Measurements from ENCODE around the gene CPN2. TPM values are rescaled to one million over a fixed set of nuclear protein-coding genes. Genes with fewer than 3 reads are reported as not detected.

CPN2 gene
- total RNA-seq, 8 experiments from 2014 or later, result 0.08 to 0.47 (median 0.15) TPM; not detected in 3

DNA sequence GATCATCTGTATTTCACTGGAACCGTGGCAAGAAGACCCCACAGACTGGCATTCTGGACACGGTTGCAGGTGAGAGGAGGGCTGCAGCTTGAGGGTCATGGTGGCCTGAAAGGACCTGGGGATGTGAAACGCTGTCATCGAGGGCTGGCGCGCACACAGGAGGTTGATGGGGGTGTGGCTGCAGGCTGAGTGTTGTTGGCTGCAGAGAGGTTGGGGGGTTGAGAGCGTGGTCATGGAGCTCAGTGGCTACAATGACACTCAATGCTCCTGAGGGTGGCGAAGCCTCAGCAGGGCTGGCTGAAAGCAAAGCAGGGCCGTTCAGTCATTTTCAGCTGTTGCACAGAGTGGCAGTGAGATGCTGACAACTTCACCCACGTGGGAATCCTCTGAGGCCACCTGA, 21.0 kb downstream of the CPN2 start:
- in situ Hi-C loops (cut with MboI; ENCODE audit: low pct_unique_long_range_greater_than_20kb in 2 of 9, low sequenced_read_pairs in 9 of 9, unreplicated experiment in 9 of 9), result loop anchor here in 7 of 9 experiments (5.0 to 25.0 kb wide), 6 partner anchors 65 to 265 kb away; partner anchors contain the start of gene GP5 (in 1 of the 7)
- no peak for ATAC-seq (replicated peaks in 6 of 8)
- Histone ChIP-seq H3K27ac (no peak overlapping the region), H3K4me3 (no peak overlapping the region), H3K4me1 (replicated peaks in 1 of 2) (peaks cover 12 to 23% of the 10 kb centered on the region in 2 donors)
- 63 to 100% (median 79%) methylated on average over 1 to 8 of the region's 10 CpGs; no CpG with 5 or more reads in 2 of the 10 experiments for WGBS, 10 experiments

DNA sequence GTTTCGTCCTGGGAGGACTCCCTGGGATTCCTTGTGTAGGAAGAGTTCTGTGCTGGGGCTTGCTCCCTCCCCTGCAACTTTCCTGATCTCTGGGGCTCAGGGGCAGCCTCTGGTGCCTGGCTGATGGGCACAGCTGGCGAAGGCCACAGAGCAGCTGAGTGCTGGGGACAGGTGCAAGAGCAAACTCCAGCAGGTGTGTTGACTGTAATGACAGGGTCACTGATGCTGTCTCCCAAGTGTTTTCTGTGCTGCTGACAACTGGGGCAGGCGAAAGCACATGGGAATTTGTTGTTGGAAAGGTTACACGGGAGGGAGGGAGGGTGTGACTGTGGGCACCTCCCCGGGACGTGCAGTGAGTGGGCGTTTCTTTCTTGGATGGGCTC, 21.6 kb downstream of the CPN2 start:
- H3K27ac ChIP-seq, result no peak overlapping the region
- in situ Hi-C loops (cut with MboI; ENCODE audit: low pct_unique_long_range_greater_than_20kb in 2 of 9, low sequenced_read_pairs in 9 of 9, unreplicated experiment in 9 of 9), result loop anchor here in 5 of 9 experiments (10.0 to 25.0 kb wide), 2 partner anchors 258 to 545 kb away; no protein-coding TSS in a partner anchor
- 60 to 100% (median 90%) methylated on average over 1 to 6 of the region's 7 CpGs; no CpG with 5 or more reads in 5 of the 10 experiments for WGBS, 10 experiments
- no peak overlapping the region for H3K4me3 ChIP-seq
- peaks cover 15 to 25% of the 10 kb centered on the region in 2 donors for H3K4me1 ChIP-seq (replicated peaks in 1 of 2)
- no peak for ATAC-seq (replicated peaks in 6 of 8)

DNA sequence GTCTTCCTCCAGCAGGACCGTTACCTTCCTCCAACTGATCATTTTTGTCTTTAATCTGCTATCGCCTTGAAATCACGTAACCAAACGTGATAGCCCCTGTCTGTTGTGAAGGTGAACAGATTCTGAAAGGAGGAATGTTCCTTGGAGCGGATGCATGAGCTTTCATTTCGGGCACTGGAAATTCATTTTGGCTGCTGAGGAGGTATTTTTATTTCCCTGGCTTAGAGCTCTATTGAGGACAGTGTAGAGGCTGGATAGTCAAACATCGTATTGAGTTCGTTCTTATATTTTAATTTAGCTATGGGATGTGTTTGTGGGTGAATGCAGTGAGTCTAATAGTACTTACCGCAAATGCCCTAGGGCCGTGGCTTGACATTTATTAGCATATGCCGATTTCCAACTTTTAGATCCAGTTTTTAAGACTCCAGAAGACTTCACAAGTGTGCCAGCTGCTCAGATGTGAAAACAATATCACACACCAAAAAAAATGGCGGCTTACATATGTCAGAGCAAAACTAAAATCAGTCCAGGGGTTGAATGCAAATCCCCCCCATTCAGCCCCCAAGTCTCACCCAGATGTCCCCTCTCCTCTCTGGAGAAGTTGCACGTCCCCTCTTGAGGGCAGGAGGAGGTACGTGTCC, 22.1 kb downstream of the CPN2 start:
- Histone ChIP-seq H3K27ac (no peak overlapping the region), H3K4me3 (no peak overlapping the region), H3K4me1 (replicated peaks in 1 of 2) (peaks cover 18 to 29% of the 10 kb centered on the region in 2 donors)
- WGBS, 10 experiments, result 42 to 100% (median 88%) methylated on average over 1 to 13 of the region's 14 CpGs
- in situ Hi-C loops (cut with MboI; ENCODE audit: low pct_unique_long_range_greater_than_20kb in 2 of 9, low sequenced_read_pairs in 9 of 9, unreplicated experiment in 9 of 9), result loop anchor here in 5 of 9 experiments (10.0 to 25.0 kb wide), 2 partner anchors 258 to 544 kb away; no protein-coding TSS in a partner anchor
- no peak for ATAC-seq (replicated peaks in 6 of 8)

DNA sequence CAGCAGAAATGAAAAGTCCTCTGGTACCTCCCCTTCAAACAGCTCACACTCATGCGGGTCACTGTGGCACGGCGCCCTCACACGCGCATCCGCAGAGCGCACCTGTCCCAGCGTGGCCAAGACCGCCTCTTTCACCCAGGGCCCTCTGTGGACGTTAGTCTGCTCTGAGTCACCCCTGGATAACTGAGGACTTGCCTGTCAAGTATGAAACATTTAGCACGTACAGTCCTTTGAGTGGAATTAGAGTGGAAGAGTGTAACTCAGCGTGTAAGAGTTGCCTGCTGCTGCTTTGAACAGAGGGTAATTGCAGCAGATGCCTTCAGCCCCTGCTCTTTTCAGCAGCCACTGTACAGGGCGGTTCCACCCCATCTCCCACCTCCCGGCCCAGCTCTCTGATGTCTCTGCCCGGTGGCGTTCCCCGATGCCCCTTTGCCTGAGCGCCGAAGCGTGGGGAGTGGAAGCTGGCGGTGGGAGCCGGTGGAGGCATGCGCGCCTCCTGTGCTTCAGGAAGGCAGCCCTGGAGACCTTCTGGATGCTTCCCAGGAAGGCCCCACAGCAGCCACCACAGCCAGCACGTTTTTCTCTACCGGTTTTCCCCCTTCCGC, 23.0 kb downstream of the CPN2 start:
- Histone ChIP-seq H3K4me1 (replicated peaks in 1 of 2) (peaks cover 27 to 38% of the 10 kb centered on the region in 2 donors), H3K27ac (no peak overlapping the region), H3K4me3 (no peak overlapping the region)
- peak in 5 of 8 experiments; percentile 8 to 43 (median 36) for ATAC-seq (replicated peaks in 6 of 8)
- WGBS, 10 experiments, result 61 to 100% (median 89%) methylated on average over 1 to 17 of the region's 27 CpGs; no CpG with 5 or more reads in 3 of the 10 experiments
- in situ Hi-C loops (cut with MboI; ENCODE audit: low pct_unique_long_range_greater_than_20kb in 2 of 9, low sequenced_read_pairs in 9 of 9, unreplicated experiment in 9 of 9), result loop anchor here in 5 of 9 experiments (10.0 to 25.0 kb wide), 2 partner anchors 259 to 543 kb away; no protein-coding TSS in a partner anchor

DNA sequence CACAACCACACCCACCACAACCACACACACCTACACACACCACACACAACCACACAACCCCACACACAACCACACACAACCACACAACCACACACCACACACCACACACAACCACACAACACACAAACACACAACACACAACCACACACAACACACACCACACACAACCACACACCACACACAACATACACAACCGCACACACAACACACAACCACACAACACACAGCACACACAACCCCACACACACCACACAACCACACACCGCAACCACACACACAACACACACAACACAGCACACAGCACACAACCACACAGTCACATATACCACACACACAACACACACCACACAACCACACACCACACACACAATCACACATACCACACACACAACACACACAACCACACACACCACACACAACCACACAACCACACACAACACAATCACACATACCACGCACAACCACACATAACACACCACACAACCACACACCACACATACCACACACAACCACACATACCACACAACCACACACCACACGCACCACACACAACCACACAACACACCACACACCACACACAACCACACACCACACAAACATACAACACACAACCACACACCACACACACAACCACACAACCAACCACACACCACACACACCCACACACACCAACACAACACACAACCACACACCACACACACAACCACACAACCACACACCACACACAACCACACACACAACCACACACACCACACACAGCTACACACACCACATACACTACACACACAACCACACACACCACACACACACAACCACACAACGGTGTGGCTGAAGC, 23.7 kb downstream of the CPN2 start:
- ATAC-seq (replicated peaks in 6 of 8), result no peak
- H3K27ac ChIP-seq, result no peak overlapping the region
- WGBS, 10 experiments, result 84 to 100% (median 100%) methylated on average over 1 to 3 of the region's 5 CpGs; no CpG with 5 or more reads in 6 of the 10 experiments
- H3K4me1 ChIP-seq (replicated peaks in 1 of 2), result peaks cover 27 to 39% of the 10 kb centered on the region in 2 donors
- H3K4me3 ChIP-seq, result no peak overlapping the region
- in situ Hi-C loops (cut with MboI; ENCODE audit: low pct_unique_long_range_greater_than_20kb in 2 of 9, low sequenced_read_pairs in 9 of 9, unreplicated experiment in 9 of 9), result loop anchor here in 5 of 9 experiments (10.0 to 25.0 kb wide), 2 partner anchors 260 to 543 kb away; no protein-coding TSS in a partner anchor

DNA sequence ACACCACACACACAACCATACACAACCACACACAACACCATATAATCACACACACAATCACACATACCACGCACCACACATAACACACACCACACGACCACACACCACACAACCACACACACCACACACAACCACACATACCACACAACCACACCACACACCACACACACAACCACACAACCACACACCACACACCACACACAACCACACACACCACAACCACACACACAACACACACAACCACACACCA, 24.2 kb downstream of the CPN2 start:
- 80 to 100% (median 83%) methylated on average over 1 of the region's 2 CpGs; no CpG with 5 or more reads in 7 of the 10 experiments for WGBS, 10 experiments
- ATAC-seq (replicated peaks in 6 of 8), result no peak
- Histone ChIP-seq H3K4me1 (replicated peaks in 1 of 2) (peaks cover 27 to 45% of the 10 kb centered on the region in 2 donors), H3K27ac (no peak overlapping the region), H3K4me3 (no peak overlapping the region)
- in situ Hi-C loops (cut with MboI; ENCODE audit: low pct_unique_long_range_greater_than_20kb in 2 of 9, low sequenced_read_pairs in 9 of 9, unreplicated experiment in 9 of 9), result loop anchor here in 5 of 9 experiments (10.0 to 25.0 kb wide), 2 partner anchors 260 to 542 kb away; no protein-coding TSS in a partner anchor

DNA sequence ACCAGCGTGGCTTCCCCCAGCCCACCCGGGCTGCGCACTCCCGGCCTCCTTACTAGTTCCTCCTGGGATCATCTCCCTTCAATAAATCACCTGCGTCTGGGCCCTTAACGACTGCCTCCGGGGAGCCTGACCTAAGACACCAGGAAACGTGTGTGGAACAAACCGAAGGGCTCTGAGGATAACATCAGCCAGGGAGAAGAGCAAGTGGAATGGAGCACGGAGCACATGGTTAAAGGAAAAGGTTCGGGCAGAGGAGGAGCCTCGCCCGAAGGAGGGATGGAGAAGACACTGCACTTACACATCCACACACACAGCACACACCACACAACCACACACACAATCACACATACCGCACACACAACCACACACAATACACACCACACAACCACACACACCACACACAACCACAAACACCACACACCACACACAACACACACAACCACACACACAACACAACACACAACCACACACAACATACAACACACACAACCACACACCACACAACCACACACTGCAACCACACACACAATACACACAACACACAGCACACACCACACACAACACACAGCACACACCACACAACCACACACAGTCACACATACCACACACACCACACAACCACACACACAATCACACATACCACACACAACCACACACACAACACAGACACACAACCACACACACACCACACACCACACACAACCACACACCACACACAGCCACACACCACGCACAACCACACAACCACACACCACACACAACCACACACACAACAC, 24.7 kb downstream of the CPN2 start:
- in situ Hi-C loops (cut with MboI; ENCODE audit: low pct_unique_long_range_greater_than_20kb in 2 of 9, low sequenced_read_pairs in 9 of 9, unreplicated experiment in 9 of 9), result loop anchor here in 5 of 9 experiments (10.0 to 25.0 kb wide), 2 partner anchors 261 to 542 kb away; no protein-coding TSS in a partner anchor
- 33 to 100% (median 73%) methylated on average over 1 to 8 of the region's 15 CpGs; no CpG with 5 or more reads in 3 of the 10 experiments for whole genome bisulfite sequencing, 10 experiments
- Histone ChIP-seq H3K27ac (peak overlapping the region in 1 of 2 donors; percentile 28), H3K4me3 (no peak overlapping the region), H3K4me1 (replicated peaks in 1 of 2) (peaks cover 27 to 50% of the 10 kb centered on the region in 2 donors)
- peak in 4 of 8 experiments; percentile 9 to 24 (median 16) for ATAC-seq (replicated peaks in 6 of 8)

DNA sequence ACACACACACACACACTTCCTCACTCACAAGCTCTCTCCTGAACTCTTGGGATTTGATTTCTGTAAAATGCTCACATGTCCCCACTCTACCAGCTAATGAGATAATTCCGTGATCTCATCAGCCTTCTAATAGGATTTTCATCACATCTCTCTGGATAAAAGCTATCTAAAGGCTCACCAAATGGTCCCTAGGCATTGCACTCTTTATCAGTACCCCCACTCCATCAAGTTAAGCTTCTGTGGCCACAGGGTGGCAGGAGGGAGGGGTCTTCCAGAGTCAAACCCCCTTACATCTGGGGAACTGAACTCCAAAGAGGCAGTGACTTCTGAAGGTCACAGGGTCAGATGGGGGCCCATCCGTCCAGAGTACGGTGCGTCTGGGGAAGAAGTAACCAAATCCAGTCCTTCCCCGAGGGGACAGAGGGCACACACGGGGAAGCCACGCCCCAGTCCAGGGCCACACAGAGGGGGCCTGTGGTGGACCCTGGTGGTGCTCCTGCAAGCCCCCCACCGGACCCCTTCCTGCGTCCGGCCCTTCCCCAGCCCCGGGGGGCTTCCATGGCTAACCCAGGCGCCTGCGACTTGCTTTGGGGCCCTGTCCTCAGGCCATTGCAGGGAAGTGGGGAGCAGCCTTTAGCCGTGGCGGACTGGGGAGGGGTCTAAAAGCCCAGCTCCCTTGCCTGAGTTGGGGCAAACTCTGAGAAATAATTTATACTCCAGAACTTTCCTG, 25.5 kb downstream of the CPN2 start:
- WGBS, 10 experiments, result 40 to 100% (median 88%) methylated on average over 1 of the region's 15 CpGs; no CpG with 5 or more reads in 7 of the 10 experiments
- Histone ChIP-seq H3K4me3 (no peak overlapping the region), H3K4me1 (replicated peaks in 1 of 2) (peaks cover 27 to 58% of the 10 kb centered on the region in 2 donors), H3K27ac (peak overlapping the region; percentile 34 to 43)
- in situ Hi-C loops (cut with MboI; ENCODE audit: low pct_unique_long_range_greater_than_20kb in 2 of 9, low sequenced_read_pairs in 9 of 9, unreplicated experiment in 9 of 9), result loop anchor here in 5 of 9 experiments (10.0 to 25.0 kb wide), 2 partner anchors 262 to 541 kb away; no protein-coding TSS in a partner anchor
- ATAC-seq (replicated peaks in 6 of 8), result peak in 3 of 8 experiments; percentile 12 to 43 (median 23)

DNA sequence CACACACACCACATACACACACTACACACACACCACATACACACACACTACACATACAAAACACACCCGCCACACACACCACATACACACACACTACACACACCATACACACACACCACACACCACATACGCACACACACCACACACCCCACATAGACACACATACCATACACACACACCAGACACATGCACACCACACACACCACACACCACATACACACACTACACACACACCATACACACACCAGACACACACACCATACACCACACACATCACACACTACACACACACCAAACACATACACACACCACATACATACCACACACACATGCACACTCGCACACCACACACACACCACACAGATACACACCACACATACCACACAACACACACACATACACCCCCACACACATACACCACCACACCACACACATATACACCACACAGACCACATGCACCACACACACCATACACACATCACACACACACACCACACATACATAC, 26.3 kb downstream of the CPN2 start:
- in situ Hi-C loops (cut with MboI; ENCODE audit: low pct_unique_long_range_greater_than_20kb in 2 of 9, low sequenced_read_pairs in 9 of 9, unreplicated experiment in 9 of 9), result loop anchor here in 7 of 9 experiments (10.0 to 25.0 kb wide), 7 partner anchors 188 to 663 kb away; partner anchors contain the start of gene HES1 (in 2 of the 7)
- WGBS, 10 experiments, result 50 to 100% (median 100%) methylated on average over 1 to 2 of the region's 3 CpGs; no CpG with 5 or more reads in 3 of the 10 experiments
- Histone ChIP-seq H3K4me1 (replicated peaks in 1 of 2) (peaks cover 27 to 62% of the 10 kb centered on the region in 2 donors), H3K27ac (peak overlapping the region in 1 of 2 donors; percentile 16), H3K4me3 (no peak overlapping the region)
- ATAC-seq (replicated peaks in 6 of 8), result no peak

DNA sequence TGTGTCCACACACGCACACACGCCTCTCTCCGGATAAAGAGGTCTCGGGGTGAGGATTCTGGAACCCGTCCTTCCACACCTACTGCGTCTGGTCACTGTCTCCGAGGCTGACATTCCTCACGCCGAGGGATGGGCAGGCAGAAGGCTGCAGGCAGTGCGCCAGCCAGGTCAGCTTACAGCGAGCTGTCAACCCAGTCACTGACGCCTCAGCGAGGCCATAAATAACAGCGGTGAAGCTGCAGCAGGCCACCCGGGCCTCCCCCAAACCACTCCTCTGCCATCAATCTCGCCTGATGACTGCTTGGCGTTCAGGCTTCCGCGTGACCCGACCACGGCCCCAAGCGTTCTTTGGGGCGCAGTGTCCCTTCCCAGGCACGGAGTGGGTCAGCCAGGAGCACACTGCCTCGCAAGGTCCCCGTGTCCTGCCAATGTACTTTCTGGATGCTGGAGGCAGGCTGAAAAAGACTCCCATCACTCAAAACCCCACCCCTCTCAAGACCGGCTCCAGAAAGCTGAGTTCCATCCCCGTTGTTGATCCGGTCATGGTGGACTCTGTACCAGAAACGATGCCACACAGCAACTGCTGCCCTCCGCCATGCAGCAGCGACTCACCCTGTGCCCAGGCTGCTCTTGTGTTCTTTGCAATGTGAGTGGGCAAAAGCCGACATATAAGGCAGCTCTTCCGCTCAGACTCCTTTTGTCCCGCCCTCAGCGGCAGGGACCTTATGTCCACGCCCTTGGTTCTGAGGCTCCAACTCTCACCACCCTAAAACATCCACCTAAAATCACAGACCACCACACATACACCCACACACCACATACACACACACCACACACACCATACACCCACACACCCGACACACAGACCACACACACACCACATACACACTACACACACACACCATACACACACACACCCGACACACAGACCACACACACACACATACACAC, 27.1 kb downstream of the CPN2 start:
- 11 to 100% (median 33%) methylated on average over 1 to 11 of the region's 39 CpGs for WGBS, 10 experiments
- ATAC-seq (replicated peaks in 6 of 8), result peak; percentile 55 to 88 (median 82)
- H3K4me1 ChIP-seq (replicated peaks in 1 of 2), result peaks cover 27 to 62% of the 10 kb centered on the region in 2 donors
- in situ Hi-C loops (cut with MboI; ENCODE audit: low pct_unique_long_range_greater_than_20kb in 2 of 9, low sequenced_read_pairs in 9 of 9, unreplicated experiment in 9 of 9), result loop anchor here in 6 of 9 experiments (10.0 to 25.0 kb wide), 6 partner anchors 187 to 662 kb away; partner anchors contain the start of gene HES1 (in 2 of the 6)
- peak overlapping the region in 1 of 5 donors; percentile 1 for H3K4me3 ChIP-seq
- peak overlapping the region; percentile 57 to 67 for H3K27ac ChIP-seq
